ENCODE results near the gene ELAC1.

DNA sequence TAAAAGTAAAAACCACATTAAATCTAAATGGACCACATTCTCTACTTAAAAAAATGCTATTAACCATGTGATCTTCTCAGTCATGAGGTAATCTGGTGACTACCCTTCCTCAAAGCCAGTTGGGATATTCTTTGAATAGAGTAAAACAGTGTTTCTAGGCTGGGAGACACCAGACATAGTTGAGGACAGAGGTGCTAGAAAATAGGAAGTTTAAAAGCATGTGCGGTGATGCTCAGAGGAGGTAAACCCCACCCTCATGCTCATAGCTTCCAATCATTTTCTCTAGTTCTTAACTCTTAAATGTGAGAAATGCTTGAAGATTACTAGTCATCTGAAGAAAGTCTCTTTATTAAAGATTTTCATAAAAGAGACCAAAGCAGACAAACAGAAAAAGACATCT, 30.7 kb upstream of the ELAC1 start:
- TF ChIP-seq, protein P1, sequence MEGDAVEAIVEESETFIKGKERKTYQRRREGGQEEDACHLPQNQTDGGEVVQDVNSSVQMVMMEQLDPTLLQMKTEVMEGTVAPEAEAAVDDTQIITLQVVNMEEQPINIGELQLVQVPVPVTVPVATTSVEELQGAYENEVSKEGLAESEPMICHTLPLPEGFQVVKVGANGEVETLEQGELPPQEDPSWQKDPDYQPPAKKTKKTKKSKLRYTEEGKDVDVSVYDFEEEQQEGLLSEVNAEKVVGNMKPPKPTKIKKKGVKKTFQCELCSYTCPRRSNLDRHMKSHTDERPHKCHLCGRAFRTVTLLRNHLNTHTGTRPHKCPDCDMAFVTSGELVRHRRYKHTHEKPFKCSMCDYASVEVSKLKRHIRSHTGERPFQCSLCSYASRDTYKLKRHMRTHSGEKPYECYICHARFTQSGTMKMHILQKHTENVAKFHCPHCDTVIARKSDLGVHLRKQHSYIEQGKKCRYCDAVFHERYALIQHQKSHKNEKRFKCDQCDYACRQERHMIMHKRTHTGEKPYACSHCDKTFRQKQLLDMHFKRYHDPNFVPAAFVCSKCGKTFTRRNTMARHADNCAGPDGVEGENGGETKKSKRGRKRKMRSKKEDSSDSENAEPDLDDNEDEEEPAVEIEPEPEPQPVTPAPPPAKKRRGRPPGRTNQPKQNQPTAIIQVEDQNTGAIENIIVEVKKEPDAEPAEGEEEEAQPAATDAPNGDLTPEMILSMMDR (IDR thresholded peaks at IDR 0.05): no peak
- TF ChIP-seq POLR2A (IDR thresholded peaks at IDR 0.05): no peak
